ENCODE results near the gene LRRFIP2.

Gene LRRFIP2

GRCh38 chr3:37189109-37189508 lies 14.7 kb upstream of the LRRFIP2 start:
- Histone ChIP-seq H3K9ac (ENCODE audit: low read length) (no peak overlapping the region), H3K36me3 (ENCODE audit: control insufficient read depth, insufficient read depth, low read length, severe bottlenecking) (no peaks in the 10 kb centered on the region), H3K4me1 (ENCODE audit: control insufficient read depth, insufficient read depth, low read length) (peaks cover 4% of the 10 kb centered on the region), H3K9me3 (ENCODE audit: control insufficient read depth, low read length) (no peaks in the 10 kb centered on the region), H3K27me3 (replicated peaks; ENCODE audit: control insufficient read depth, insufficient read depth, low read length) (no peaks in the 10 kb centered on the region), H3K4me3 (ENCODE audit: low read length) (no peak overlapping the region)
- DNase-seq (ENCODE audit: low read depth) = no peak

- Histone ChIP-seq H3K36me3 (ENCODE audit: control insufficient read depth, insufficient read depth, low read length, severe bottlenecking) (no peaks in the 10 kb centered on the region), H3K4me1 (ENCODE audit: control insufficient read depth, insufficient read depth, low read length) (peaks cover 17% of the 10 kb centered on the region), H3K9me3 (ENCODE audit: control insufficient read depth, low read length) (no peaks in the 10 kb centered on the region), H3K27me3 (replicated peaks; ENCODE audit: control insufficient read depth, insufficient read depth, low read length) (no peaks in the 10 kb centered on the region), H3K4me3 (ENCODE audit: low read length) (peak overlapping the region; percentile 52), H3K9ac (ENCODE audit: low read length) (peak overlapping the region; percentile 44)
- DNase-seq (ENCODE audit: low read depth) = no peak
Observed at GRCh38 chr3:37183976-37184375, 9.6 kb upstream of the LRRFIP2 start.

- DNase-seq (ENCODE audit: low read depth) = peak; percentile 96
- Histone ChIP-seq H3K36me3 (ENCODE audit: control insufficient read depth, insufficient read depth, low read length, severe bottlenecking) (no peaks in the 10 kb centered on the region), H3K4me3 (ENCODE audit: low read length) (peak overlapping the region; percentile 52), H3K9me3 (ENCODE audit: control insufficient read depth, low read length) (no peaks in the 10 kb centered on the region), H3K4me1 (ENCODE audit: control insufficient read depth, insufficient read depth, low read length) (peaks cover 17% of the 10 kb centered on the region), H3K27me3 (replicated peaks; ENCODE audit: control insufficient read depth, insufficient read depth, low read length) (no peaks in the 10 kb centered on the region), H3K9ac (ENCODE audit: low read length) (peak overlapping the region; percentile 44)
Observed at GRCh38 chr3:37183375-37183831, 9.0 kb upstream of the LRRFIP2 start.

- H3K9ac ChIP-seq (ENCODE audit: low read length) = no peak overlapping the region
Observed at GRCh38 chr3:37182816-37183215, 8.4 kb upstream of the LRRFIP2 start.

GRCh38 chr3:37181756-37182155 lies 7.4 kb upstream of the LRRFIP2 start:
- H3K9me3 ChIP-seq (ENCODE audit: control insufficient read depth, low read length) = no peaks in the 10 kb centered on the region
- H3K36me3 ChIP-seq (ENCODE audit: control insufficient read depth, insufficient read depth, low read length, severe bottlenecking) = no peaks in the 10 kb centered on the region
- no peaks in the 10 kb centered on the region for H3K27me3 ChIP-seq (replicated peaks; ENCODE audit: control insufficient read depth, insufficient read depth, low read length)
- no peak overlapping the region for H3K9ac ChIP-seq (ENCODE audit: low read length)
- H3K4me1 ChIP-seq (ENCODE audit: control insufficient read depth, insufficient read depth, low read length) = peaks cover 27% of the 10 kb centered on the region
- DNase-seq (ENCODE audit: low read depth) = no peak
- H3K4me3 ChIP-seq (ENCODE audit: low read length) = no peak overlapping the region

More at GRCh38 chr3:37182816-37183215, 8.4 kb upstream of the LRRFIP2 start:
- Histone ChIP-seq H3K36me3 (ENCODE audit: control insufficient read depth, insufficient read depth, low read length, severe bottlenecking) (no peaks in the 10 kb centered on the region), H3K4me3 (ENCODE audit: low read length) (no peak overlapping the region), H3K27me3 (replicated peaks; ENCODE audit: control insufficient read depth, insufficient read depth, low read length) (no peaks in the 10 kb centered on the region), H3K9me3 (ENCODE audit: control insufficient read depth, low read length) (no peaks in the 10 kb centered on the region), H3K4me1 (ENCODE audit: control insufficient read depth, insufficient read depth, low read length) (peaks cover 17% of the 10 kb centered on the region)
- DNase-seq (ENCODE audit: low read depth) = no peak

GRCh38 chr3:37179144-37179967 lies 5.0 kb upstream of the LRRFIP2 start:
- Histone ChIP-seq H3K9me3 (ENCODE audit: control insufficient read depth, low read length) (no peaks in the 10 kb centered on the region), H3K4me1 (ENCODE audit: control insufficient read depth, insufficient read depth, low read length) (peaks cover 29% of the 10 kb centered on the region), H3K4me3 (ENCODE audit: low read length) (no peak overlapping the region), H3K27me3 (replicated peaks; ENCODE audit: control insufficient read depth, insufficient read depth, low read length) (no peaks in the 10 kb centered on the region), H3K36me3 (ENCODE audit: control insufficient read depth, insufficient read depth, low read length, severe bottlenecking) (no peaks in the 10 kb centered on the region), H3K9ac (ENCODE audit: low read length) (no peak overlapping the region)
- DNase-seq (ENCODE audit: low read depth) = no peak

GRCh38 chr3:37173806-37174205 lies 576 bp downstream of the LRRFIP2 start:
- Histone ChIP-seq H3K9ac (ENCODE audit: low read length) (peak overlapping the region; percentile 94), H3K9me3 (ENCODE audit: control insufficient read depth, low read length) (no peaks in the 10 kb centered on the region), H3K36me3 (ENCODE audit: control insufficient read depth, insufficient read depth, low read length, severe bottlenecking) (peaks cover 30% of the 10 kb centered on the region), H3K4me3 (ENCODE audit: low read length) (peak overlapping the region; percentile 89), H3K4me1 (ENCODE audit: control insufficient read depth, insufficient read depth, low read length) (peaks cover 35% of the 10 kb centered on the region), H3K27me3 (replicated peaks; ENCODE audit: control insufficient read depth, insufficient read depth, low read length) (no peaks in the 10 kb centered on the region)
- peak; percentile 33 for DNase-seq (ENCODE audit: low read depth)

GRCh38 chr3:37171144-37171543 lies 3.2 kb downstream of the LRRFIP2 start:
- no peak overlapping the region for H3K4me3 ChIP-seq (ENCODE audit: low read length)
- no peaks in the 10 kb centered on the region for H3K9me3 ChIP-seq (ENCODE audit: control insufficient read depth, low read length)
- no peak overlapping the region for H3K9ac ChIP-seq (ENCODE audit: low read length)
- H3K4me1 ChIP-seq (ENCODE audit: control insufficient read depth, insufficient read depth, low read length) = peaks cover 25% of the 10 kb centered on the region
- no peak for DNase-seq (ENCODE audit: low read depth)
- peaks cover 34% of the 10 kb centered on the region for H3K36me3 ChIP-seq (ENCODE audit: control insufficient read depth, insufficient read depth, low read length, severe bottlenecking)
- no peaks in the 10 kb centered on the region for H3K27me3 ChIP-seq (replicated peaks; ENCODE audit: control insufficient read depth, insufficient read depth, low read length)

GRCh38 chr3:37170513-37170912 lies 3.9 kb downstream of the LRRFIP2 start:
- peaks cover 34% of the 10 kb centered on the region for H3K36me3 ChIP-seq (ENCODE audit: control insufficient read depth, insufficient read depth, low read length, severe bottlenecking)
- no peak overlapping the region for H3K4me3 ChIP-seq (ENCODE audit: low read length)
- H3K27me3 ChIP-seq (replicated peaks; ENCODE audit: control insufficient read depth, insufficient read depth, low read length) = no peaks in the 10 kb centered on the region
- no peaks in the 10 kb centered on the region for H3K9me3 ChIP-seq (ENCODE audit: control insufficient read depth, low read length)
- no peak for DNase-seq (ENCODE audit: low read depth)
- H3K9ac ChIP-seq (ENCODE audit: low read length) = no peak overlapping the region
- H3K4me1 ChIP-seq (ENCODE audit: control insufficient read depth, insufficient read depth, low read length) = peaks cover 25% of the 10 kb centered on the region

GRCh38 chr3:37170060-37170459 lies 4.3 kb downstream of the LRRFIP2 start:
- peak; percentile 43 for DNase-seq (ENCODE audit: low read depth)
- Histone ChIP-seq H3K9me3 (ENCODE audit: control insufficient read depth, low read length) (no peaks in the 10 kb centered on the region), H3K27me3 (replicated peaks; ENCODE audit: control insufficient read depth, insufficient read depth, low read length) (no peaks in the 10 kb centered on the region), H3K4me1 (ENCODE audit: control insufficient read depth, insufficient read depth, low read length) (peaks cover 25% of the 10 kb centered on the region), H3K9ac (ENCODE audit: low read length) (no peak overlapping the region), H3K36me3 (ENCODE audit: control insufficient read depth, insufficient read depth, low read length, severe bottlenecking) (peaks cover 34% of the 10 kb centered on the region), H3K4me3 (ENCODE audit: low read length) (no peak overlapping the region)

GRCh38 chr3:37168896-37169295 lies 5.5 kb downstream of the LRRFIP2 start:
- no peaks in the 10 kb centered on the region for H3K27me3 ChIP-seq (replicated peaks; ENCODE audit: control insufficient read depth, insufficient read depth, low read length)
- H3K36me3 ChIP-seq (ENCODE audit: control insufficient read depth, insufficient read depth, low read length, severe bottlenecking) = peaks cover 34% of the 10 kb centered on the region
- H3K4me3 ChIP-seq (ENCODE audit: low read length) = no peak overlapping the region
- peaks cover 17% of the 10 kb centered on the region for H3K4me1 ChIP-seq (ENCODE audit: control insufficient read depth, insufficient read depth, low read length)
- no peak for DNase-seq (ENCODE audit: low read depth)
- no peaks in the 10 kb centered on the region for H3K9me3 ChIP-seq (ENCODE audit: control insufficient read depth, low read length)
- no peak overlapping the region for H3K9ac ChIP-seq (ENCODE audit: low read length)
